GM23248 (cell line): Measurements from ENCODE around the gene LIPG. TPM values are rescaled to one million over a fixed set of nuclear protein-coding genes. Genes with fewer than 3 reads are reported as not detected.
"Not testable (repeated sequence)": the region's sequence is repeated elsewhere in the genome, so short reads cannot be mapped to it uniquely, and the experiment has no call there.

ENCODE experiments used
- DNase-seq: peaks from one replicate; pipeline ENCODE4 v3.0.0-alpha.2; 2015
- H2AFZ ChIP-seq: fragments of 200-600 bp; sonication (generic); 2 replicates; pipeline ENCODE4 v1.6.1; 2016; ENCODE audit warnings: antibody characterized with exemption
- H3F3A ChIP-seq: fragments of 200-600 bp; sonication (generic); 2 replicates; pipeline ENCODE4 v1.6.1; 2016; ENCODE audit warnings: mild to moderate bottlenecking, antibody characterized with exemption, mixed run types; ENCODE audit not compliant: insufficient read depth
- H3K27ac ChIP-seq: fragments of 200-600 bp; sonication (generic); 2 replicates; pipeline ENCODE4 v1.5.1; 2016; ENCODE audit warnings: mild to moderate bottlenecking
- H3K27me3 ChIP-seq: fragments of 200-600 bp; sonication (generic); replicated peaks from 2 replicates; pipeline ENCODE4 v1.6.1; 2016; ENCODE audit warnings: mild to moderate bottlenecking; ENCODE audit not compliant: insufficient read depth
- H3K36me3 ChIP-seq: fragments of 200-600 bp; sonication (generic); 2 replicates; pipeline ENCODE4 v1.6.1; 2016; ENCODE audit warnings: low read depth, mild to moderate bottlenecking
- H3K4me1 ChIP-seq: fragments of 200-600 bp; sonication (generic); 2 replicates; pipeline ENCODE4 v1.6.1; 2016; ENCODE audit warnings: mild to moderate bottlenecking; ENCODE audit not compliant: insufficient read depth
- H3K4me2 ChIP-seq: fragments of 200-600 bp; sonication (generic); one replicate; pipeline ENCODE4 v1.6.1; 2016; ENCODE audit warnings: mild to moderate bottlenecking; ENCODE audit not compliant: unreplicated experiment
- H3K4me3 ChIP-seq: fragments of 200-600 bp; sonication (generic); 2 replicates; pipeline ENCODE4 v1.5.1; 2016; ENCODE audit warnings: mild to moderate bottlenecking
- H3K79me2 ChIP-seq: fragments of 200-600 bp; sonication (generic); 2 replicates; pipeline ENCODE4 v1.6.1; 2016; ENCODE audit warnings: mild to moderate bottlenecking; ENCODE audit not compliant: insufficient read depth
- H3K9ac ChIP-seq: fragments of 200-600 bp; sonication (generic); 2 replicates; pipeline ENCODE4 v1.6.1; 2016; ENCODE audit warnings: mild to moderate bottlenecking
- H3K9me2 ChIP-seq: fragments of 200-600 bp; sonication (generic); 2 replicates; pipeline ENCODE4 v1.6.1; 2016; ENCODE audit warnings: mixed run types, mild to moderate bottlenecking, moderate library complexity; ENCODE audit not compliant: insufficient read depth
- H3K9me3 ChIP-seq: fragments of 200-600 bp; sonication (generic); one replicate; pipeline ENCODE4 v1.6.1; 2017; ENCODE audit warnings: low read depth
- H4K20me1 ChIP-seq: fragments of 200-600 bp; sonication (generic); 2 replicates; pipeline ENCODE4 v1.6.0; 2016; ENCODE audit not compliant: insufficient read depth
- EZH2 ChIP-seq: fragments of 200-600 bp; sonication (generic); IDR thresholded peaks from 2 replicates; pipeline ENCODE4 v1.6.1; 2018; ENCODE audit warnings: antibody characterized with exemption, mild to moderate bottlenecking; ENCODE audit not compliant: insufficient read depth, poor library complexity, severe bottlenecking
- EZH2phosphoT487 ChIP-seq: fragments of 200-600 bp; sonication (generic); IDR thresholded peaks from 2 replicates; pipeline ENCODE4 v1.6.1; 2018; ENCODE audit warnings: antibody characterized with exemption, moderate library complexity, mild to moderate bottlenecking, low read depth; ENCODE audit not compliant: insufficient read depth
- WGBS, 2 experiments: methylation state at CpG; one replicate each; pipeline ENCODE4 v1.1.6; 2015 to 2017; ENCODE audit warnings: low lambda C conversion rate in 2 of 2, low coverage in 1 of 2; ENCODE audit errors: missing lambda C conversion rate in 2 of 2; 5-methylcytosine and 5-hydroxymethylcytosine counted together
- in situ Hi-C: fragments of 300-500 bp; cut with MboI; formaldehyde crosslinking; loops from 2 replicates; pipeline ENCODE4 v1.15.0; 2020
- polyA plus RNA-seq: library from polyadenylated mRNA; unstranded; fragments of >200 nt; fragmentation: Nextera tagmentation; extraction: Ambion mirVana; gene quantifications from 2 replicates; pipeline ENCODE4 v1.2.1, GENCODE V29; 2016
- total RNA-seq: library from RNA; depleted of rRNA; stranded (reverse); fragments of >200 nt; shearing (Covaris generic); gene quantifications from 2 replicates; pipeline ENCODE4 v1.2.3, GENCODE V29; 2014

Gene LIPG
- total and polyA plus RNA-seq, 2 experiments from 2014 or later: 0.38 to 0.43 TPM

GRCh38 chr18:49580279-49580678 is 18.4 kb downstream of the LIPG start:
- H3K4me1 ChIP-seq: no peaks in the 10 kb centered on the region
- no peaks in the 10 kb centered on the region for H4K20me1 ChIP-seq
- no peaks in the 10 kb centered on the region for H3F3A ChIP-seq
- no peak overlapping the region for H3K27ac ChIP-seq
- peaks cover 31% of the 10 kb centered on the region for H3K27me3 ChIP-seq
- H3K4me2 ChIP-seq: no peak overlapping the region
- 33 to 45% methylated on average over 1 of the region's 1 CpG for WGBS, 2 experiments
- DNase-seq: no peak
- H3K36me3 ChIP-seq: no peaks in the 10 kb centered on the region
- H3K79me2 ChIP-seq: no peaks in the 10 kb centered on the region
- H3K4me3 ChIP-seq: no peak overlapping the region
- no peaks in the 10 kb centered on the region for H3K9me3 ChIP-seq
- H3K9ac ChIP-seq: no peak overlapping the region
- no peaks in the 10 kb centered on the region for H3K9me2 ChIP-seq
- in situ Hi-C loops: no loop called here
- no peak overlapping the region for H2AFZ ChIP-seq
- TF ChIP-seq EZH2phosphoT487: no peak
- TF ChIP-seq EZH2: no peak

- H3K9ac ChIP-seq: no peak overlapping the region
- TF ChIP-seq EZH2phosphoT487 (no peak), EZH2 (no peak)
- no peak overlapping the region for H3K4me2 ChIP-seq
- no peaks in the 10 kb centered on the region for H3K9me2 ChIP-seq
- H3K79me2 ChIP-seq: no peaks in the 10 kb centered on the region
- WGBS, 2 experiments: 48 to 51% methylated on average over 7 of the region's 7 CpGs
- no peaks in the 10 kb centered on the region for H3K4me1 ChIP-seq
- H2AFZ ChIP-seq: no peak overlapping the region
- no peak overlapping the region for H3K4me3 ChIP-seq
- H3K9me3 ChIP-seq: no peaks in the 10 kb centered on the region
- no peaks in the 10 kb centered on the region for H3K36me3 ChIP-seq
- in situ Hi-C loops: no loop called here
- H4K20me1 ChIP-seq: no peaks in the 10 kb centered on the region
- no peak for DNase-seq
- no peak overlapping the region for H3K27ac ChIP-seq
- H3K27me3 ChIP-seq: peaks cover 31% of the 10 kb centered on the region
- no peaks in the 10 kb centered on the region for H3F3A ChIP-seq
Measured at GRCh38 chr18:49581371-49581770, 19.5 kb downstream of the LIPG start.

- Histone ChIP-seq H3F3A (no peaks in the 10 kb centered on the region), H3K9ac (no peak overlapping the region), H2AFZ (no peak overlapping the region), H3K4me2 (no peak overlapping the region), H3K27me3 (peaks cover 31% of the 10 kb centered on the region), H3K4me1 (no peaks in the 10 kb centered on the region), H3K9me2 (no peaks in the 10 kb centered on the region), H3K79me2 (no peaks in the 10 kb centered on the region), H3K9me3 (no peaks in the 10 kb centered on the region), H3K36me3 (no peaks in the 10 kb centered on the region), H3K4me3 (no peak overlapping the region), H4K20me1 (no peaks in the 10 kb centered on the region), H3K27ac (no peak overlapping the region)
- in situ Hi-C loops: no loop called here
- 63 to 64% methylated on average over 8 of the region's 8 CpGs for WGBS, 2 experiments
- no peak for TF ChIP-seq EZH2
- TF ChIP-seq EZH2phosphoT487: no peak
- DNase-seq: peak; percentile 57
Measured at GRCh38 chr18:49582579-49582978, 20.7 kb downstream of the LIPG start.

GRCh38 chr18:49584394-49584793 is 22.5 kb downstream of the LIPG start:
- Histone ChIP-seq H3K27me3 (peaks cover 27% of the 10 kb centered on the region), H2AFZ (no peak overlapping the region), H3K4me2 (no peak overlapping the region), H3K4me1 (no peaks in the 10 kb centered on the region), H3K9me3 (no peaks in the 10 kb centered on the region), H3K9ac (no peak overlapping the region), H3K79me2 (no peaks in the 10 kb centered on the region), H3K9me2 (no peaks in the 10 kb centered on the region), H3K4me3 (no peak overlapping the region), H4K20me1 (no peaks in the 10 kb centered on the region), H3F3A (no peaks in the 10 kb centered on the region), H3K36me3 (no peaks in the 10 kb centered on the region), H3K27ac (no peak overlapping the region)
- in situ Hi-C loops: no loop called here
- DNase-seq: peak; percentile 69
- no peak for TF ChIP-seq EZH2phosphoT487
- no peak for TF ChIP-seq EZH2
- 44 to 47% methylated on average over 3 of the region's 3 CpGs for WGBS, 2 experiments

- in situ Hi-C loops, H3K4me1 ChIP-seq, H3K9me3 ChIP-seq, H3K4me2 ChIP-seq, H3K79me2 ChIP-seq, DNase-seq, H3K9ac ChIP-seq, H2AFZ ChIP-seq, H3K4me3 ChIP-seq, H3K27ac ChIP-seq, H3F3A ChIP-seq, H3K36me3 ChIP-seq, H4K20me1 ChIP-seq, H3K9me2 ChIP-seq: not testable (repeated sequence)
- peaks cover 24% of the 10 kb centered on the region for H3K27me3 ChIP-seq
- WGBS, 2 experiments: 87 to 88% methylated on average over 4 of the region's 4 CpGs
Measured at GRCh38 chr18:49584951-49585350, 23.1 kb downstream of the LIPG start.
